Neural progenitor cell (in vitro differentiated cells): ENCODE data around the gene MUL1.

Source experiments
- CTCF ChIP-seq: fragments of 200-600 bp; sonication (generic); IDR thresholded peaks from 2 replicates; pipeline ENCODE4 v1.5.1; 2017; ENCODE audit warnings: antibody characterized with exemption, mild to moderate bottlenecking
- EZH2 ChIP-seq: fragments of 200-600 bp; sonication (generic); IDR thresholded peaks from 2 replicates; pipeline ENCODE4 v1.6.1; 2017; ENCODE audit warnings: antibody characterized with exemption, mild to moderate bottlenecking, moderate library complexity
- EZH2phosphoT487 ChIP-seq: fragments of 200-600 bp; sonication (generic); IDR thresholded peaks from 2 replicates; pipeline ENCODE4 v1.6.1; 2017; ENCODE audit warnings: antibody characterized with exemption

- TF ChIP-seq CTCF (no peak), EZH2 (no peak), EZH2phosphoT487 (no peak)
These were observed 38.7 kb upstream of the MUL1 start for GRCh38 chr1:20546637-20547036.
